HG02973 (cell line): Measurements from ENCODE around the gene ACOT11.
"Not testable (repeated sequence)": the region's sequence is repeated elsewhere in the genome, so short reads cannot be mapped to it uniquely, and the experiment has no call there.

Experiments used
- ATAC-seq: cut with Tn5 transposase; IDR thresholded peaks from one replicate; pipeline ENCODE4 v1.9.1; 2021; ENCODE audit warnings: moderate library complexity; ENCODE audit not compliant: unreplicated experiment

ACOT11 gene

GRCh38 chr1:54607821-54608565 is 60.0 kb downstream of the ACOT11 start:
- ATAC-seq, result no peak

GRCh38 chr1:54608566-54609230 is 60.7 kb downstream of the ACOT11 start:
- ATAC-seq, result no peak

- ATAC-seq, result no peak
These were observed 61.4 kb downstream of the ACOT11 start for GRCh38 chr1:54609301-54609921.

- no peak for ATAC-seq
These were observed 62.0 kb downstream of the ACOT11 start for GRCh38 chr1:54610048-54610447.

GRCh38 chr1:54610601-54611580 is 62.9 kb downstream of the ACOT11 start:
- ATAC-seq, result no peak

- no peak for ATAC-seq
These were observed 63.6 kb downstream of the ACOT11 start for GRCh38 chr1:54611621-54612020.

- ATAC-seq, result no peak
These were observed 66.0 kb downstream of the ACOT11 start for GRCh38 chr1:54614024-54614423.

GRCh38 chr1:54614563-54614962 is 66.5 kb downstream of the ACOT11 start:
- no peak for ATAC-seq

- ATAC-seq, result no peak
These were observed 67.7 kb downstream of the ACOT11 start for GRCh38 chr1:54615531-54616279.

- no peak for ATAC-seq
These were observed 71.7 kb downstream of the ACOT11 start for GRCh38 chr1:54619749-54620148.

- no peak for ATAC-seq
These were observed 75.4 kb downstream of the ACOT11 start, which contains the start of gene FAM151A for GRCh38 chr1:54623216-54624007. Gene FAM151A, minus strand, starts transcription at chr1:54623525. Its CDS starts 130 bp downstream, at chr1:54623395.

- no peak for ATAC-seq
These were observed 76.7 kb downstream of the ACOT11 start for GRCh38 chr1:54624466-54625464.

GRCh38 chr1:54627196-54627595 is 79.2 kb downstream of the ACOT11 start:
- ATAC-seq, result no peak

- ATAC-seq, result not testable (repeated sequence)
These were observed 87.8 kb downstream of the ACOT11 start for GRCh38 chr1:54635804-54636203.

GRCh38 chr1:54636461-54637446 is 88.7 kb downstream of the ACOT11 start:
- not testable (repeated sequence) for ATAC-seq

- ATAC-seq, result no peak
These were observed 92.3 kb downstream of the ACOT11 start for GRCh38 chr1:54640361-54640760.
